ENCODE results near the gene EPM2A. TPM values are rescaled to one million over a fixed set of nuclear protein-coding genes. Genes with fewer than 3 reads are reported as not detected.

The EPM2A gene
- total and polyA plus RNA-seq, 2 of the 4 experiments (the other 2 are of a cell fraction) = 2.1 to 4.5 TPM

DNA sequence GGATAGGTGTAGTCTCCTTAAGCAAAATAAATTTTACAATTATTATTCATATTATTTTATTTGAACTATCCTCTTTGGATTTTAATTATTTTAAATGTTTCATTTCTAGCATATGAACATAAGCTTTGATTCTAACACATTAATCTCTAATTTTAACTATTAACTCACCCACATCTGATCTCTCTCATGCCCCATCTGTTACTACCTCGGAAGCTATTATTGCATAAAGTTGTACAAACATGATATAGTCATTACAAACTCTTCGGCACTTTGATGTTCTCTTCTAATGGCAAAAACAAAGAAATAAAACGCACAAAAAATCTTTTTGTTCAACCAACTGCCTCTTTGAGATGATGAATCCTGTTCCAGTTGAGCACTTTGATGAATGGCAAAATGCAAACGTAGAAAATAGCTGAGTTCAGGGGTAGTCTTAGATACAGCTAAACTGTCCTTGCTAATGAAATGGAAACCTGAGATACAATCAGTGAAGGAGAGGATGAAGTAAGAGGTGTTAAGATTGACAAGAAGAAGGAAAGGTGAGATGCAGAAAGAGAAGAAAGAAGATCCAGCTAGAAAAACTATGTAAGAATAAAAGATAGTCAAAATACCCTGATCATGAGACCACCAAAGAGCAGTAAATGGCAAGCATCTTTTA, 41.1 kb downstream of the EPM2A start:
- no peak for ATAC-seq (ENCODE audit: low read depth)
- H3K79me1 ChIP-seq (ENCODE audit: low read depth in 1 of 2, low read length in 2 of 2) = peaks cover 0 to 4% of the 10 kb centered on the region in 2 experiments; a peak in 1 of 4 replicates
- no TSS peak for BruUV-seq (replicated peaks)
- H4K91ac ChIP-seq (ENCODE audit: insufficient read depth, low read depth, low read length) = no peak overlapping the region
- POLR2A ChIA-PET (ENCODE audit: unreplicated experiment) = no interaction called here
- intact Hi-C loops (cut with micrococcal nuclease) (no loop called here), dilution Hi-C loops (cut with HindIII; ENCODE audit: low sequenced_read_pairs, unreplicated experiment) (no loop called here), in situ Hi-C loops (cut with MboI; ENCODE audit: low sequenced_read_pairs) (no loop called here)
- H2BK120ac ChIP-seq (ENCODE audit: low read depth, low read length) = no peak overlapping the region
- WGBS, 2 experiments (ENCODE audit: extremely low coverage in 2 of 2, insufficient read length in 1 of 2) = no CpG with 5 or more reads among the region's 4 CpGs
- no peak overlapping the region for H2AK5ac ChIP-seq (ENCODE audit: low read depth, low read length)
- H2BK5ac ChIP-seq (ENCODE audit: low read depth, low read length, poor library complexity, severe bottlenecking) = no peak overlapping the region
- H3K4ac ChIP-seq (ENCODE audit: low read depth, low read length) = no peak overlapping the region
- no peak overlapping the region for H3K23ac ChIP-seq (ENCODE audit: low read depth, low read length)
- H3K4me2 ChIP-seq (ENCODE audit: low read depth, low read length) = no peak overlapping the region
- DNase-seq = no peak
- H2BK15ac ChIP-seq (ENCODE audit: low read depth, low read length) = no peak overlapping the region
- CTCF ChIA-PET = no interaction called here
- no peak overlapping the region for H3K14ac ChIP-seq (replicated peaks; ENCODE audit: low read depth, low read length)
- H4K5ac ChIP-seq (ENCODE audit: low read depth, low read length) = no peak overlapping the region
- H3K56ac ChIP-seq (ENCODE audit: extremely low read depth, insufficient read depth, low read length) = no peak overlapping the region
- no peak overlapping the region for H3K18ac ChIP-seq (ENCODE audit: low read depth, low read length)
- H3K9me3 ChIP-seq (ENCODE audit: control insufficient read depth, insufficient read depth, low read length) = no peaks in the 10 kb centered on the region
- no peak overlapping the region for H2AFZ ChIP-seq (replicated peaks; ENCODE audit: low read length, poor library complexity)
- no peaks in the 10 kb centered on the region for H3K36me3 ChIP-seq (ENCODE audit: control insufficient read depth, insufficient read depth, low read length)
- no peaks in the 10 kb centered on the region for H4K20me1 ChIP-seq (ENCODE audit: insufficient read depth, low read length)
- no peak for TF ChIP-seq POLR2A (IDR thresholded peaks at IDR 0.05; ENCODE audit: low read depth, low read length)
- no peak for TF ChIP-seq FOS (IDR thresholded peaks at IDR 0.05; ENCODE audit: low read depth, low read length)
- peaks cover 5% of the 10 kb centered on the region for H3K4me1 ChIP-seq (ENCODE audit: control insufficient read depth, insufficient read depth, low read length)
- no peak overlapping the region for H4K8ac ChIP-seq (ENCODE audit: low read depth in 2 of 2, low read length in 2 of 2)
- H3K9me1 ChIP-seq (ENCODE audit: insufficient read depth, low read length) = no peaks in the 10 kb centered on the region
- no peak overlapping the region for H3K27ac ChIP-seq (ENCODE audit: insufficient read depth, low read length)
- no peak overlapping the region for H3K9ac ChIP-seq (ENCODE audit: low read depth, low read length)
- no peak overlapping the region for H3K4me3 ChIP-seq (ENCODE audit: insufficient read depth, low read depth, low read length)
- no peak overlapping the region for H2BK20ac ChIP-seq (ENCODE audit: low read depth, low read length)
- no peaks in the 10 kb centered on the region for H3K27me3 ChIP-seq (ENCODE audit: control insufficient read depth, insufficient read depth, low read length)
- no peak overlapping the region for H2AK9ac ChIP-seq (replicated peaks; ENCODE audit: low read depth, low read length, poor library complexity)
